Panc1 (cell line): ENCODE measurements around the gene WNK2. TPM values are rescaled to one million over a fixed set of nuclear protein-coding genes. Genes with fewer than 3 reads are reported as not detected.
"Not testable (repeated sequence)": the region's sequence is repeated elsewhere in the genome, so short reads cannot be mapped to it uniquely, and the experiment has no call there.

Experiments used
- ATAC-seq: fragments of 200-7000 bp; cut with Tn5 transposase; 2 replicates; pipeline ENCODE4 v1.9.1; 2020; ENCODE audit warnings: mild to moderate bottlenecking, moderate library complexity
- BruUV-seq: library from RNA; stranded (reverse); fragments of 400-500 nt; replicated peaks from 2 replicates; lab custom pipeline; 2021; lab: Mats Ljungman, UMichigan
- CTCF ChIA-PET: fragments of 300-600 bp; sonication (Branson Sonifier 250); formaldehyde crosslinking; loops from one replicate; lab custom pipeline; 2022; ENCODE audit warnings: antibody characterized with exemption; lab: Charles Lee
- POLR2A ChIA-PET: fragments of 300-600 bp; sonication (Branson Sonifier 250); formaldehyde crosslinking; loops from one replicate; lab custom pipeline; 2022; ENCODE audit warnings: antibody characterized with exemption; lab: Charles Lee
- DNase-seq: peaks from one replicate; pipeline ENCODE4 v3.0.0-alpha.2; 2010; ENCODE audit warnings: low read depth, low spot score
- H3K27ac ChIP-seq: 2 replicates; pipeline ENCODE4 v1.5.1; 2011; ENCODE audit warnings: mild to moderate bottlenecking, low read length, inconsistent platforms
- H3K27me3 ChIP-seq: fragments of 200-500 bp; sonication (Bioruptor generic); 2 replicates; pipeline ENCODE4 v1.6.0; 2014; ENCODE audit warnings: low read length, inconsistent platforms; ENCODE audit not compliant: control insufficient read depth, insufficient read depth
- H3K36me3 ChIP-seq: fragments of 200-500 bp; sonication (Bioruptor generic); 2 replicates; pipeline ENCODE4 v1.5.1; 2014; ENCODE audit warnings: inconsistent platforms, mild to moderate bottlenecking, low read length, moderate library complexity; ENCODE audit not compliant: control insufficient read depth, insufficient read depth
- H3K4me1 ChIP-seq: 2 replicates; pipeline ENCODE4 v1.5.1; 2011; ENCODE audit warnings: inconsistent platforms, mild to moderate bottlenecking, low read length, moderate library complexity; ENCODE audit not compliant: control insufficient read depth, insufficient read depth
- H3K4me3 ChIP-seq, 2 experiments: 2 replicates each; pipeline ENCODE4 v1.5.1; 2011 to 2012; ENCODE audit warnings: low read depth in 2 of 2, low read length in 2 of 2, mild to moderate bottlenecking in 2 of 2, inconsistent platforms in 1 of 2, moderate library complexity in 1 of 2
- H3K9me3 ChIP-seq: fragments of 200-500 bp; sonication (Bioruptor generic); 2 replicates; pipeline ENCODE4 v1.5.1; 2014; ENCODE audit warnings: low read depth, mild to moderate bottlenecking, inconsistent platforms, low read length, moderate library complexity; ENCODE audit not compliant: control insufficient read depth, insufficient read depth
- CTCF ChIP-seq: fragments of 450-650 bp; IDR thresholded peaks from 2 replicates; pipeline ENCODE4 v1.5.1; 2017; ENCODE audit warnings: mild to moderate bottlenecking
- POLR2AphosphoS5 ChIP-seq: IDR thresholded peaks from 2 replicates; pipeline ENCODE4 v1.6.1; 2012; ENCODE audit warnings: mild to moderate bottlenecking, low read depth, low read length, moderate library complexity
- REST ChIP-seq, 2 experiments: IDR thresholded peaks; 2 replicates each; pipeline ENCODE4 v1.6.1; 2011 to 2012; ENCODE audit warnings: low read depth in 2 of 2, control low read depth in 1 of 2, low read length in 1 of 2, mild to moderate bottlenecking in 1 of 2, moderate library complexity in 1 of 2; ENCODE audit not compliant: insufficient read depth in 1 of 2
- SIN3A ChIP-seq: IDR thresholded peaks from 2 replicates; pipeline ENCODE4 v1.6.1; 2012; ENCODE audit warnings: low read depth, mild to moderate bottlenecking, low read length, moderate library complexity, borderline replicate concordance; ENCODE audit not compliant: insufficient read depth
- TCF7L2 ChIP-seq: IDR thresholded peaks from 2 replicates; pipeline ENCODE4 v1.6.1; 2011; ENCODE audit warnings: mild to moderate bottlenecking, low read depth, low read length, inconsistent platforms
- in situ Hi-C: cut with HindIII; loops from 2 replicates; pipeline ENCODE4 v1.10.0; 2016; ENCODE audit warnings: low sequenced_read_pairs, low pct_unique_long_range_greater_than_20kb
- intact Hi-C: fragments of 100-400 bp; cut with micrococcal nuclease; formaldehyde crosslinking; loops from one replicate; pipeline ENCODE4 v1.10.0; 2022; ENCODE audit not compliant: unreplicated experiment
- total RNA-seq: library from RNA; stranded (reverse); gene quantifications from one replicate; pipeline ENCODE4 v1.2.1, GENCODE V29; 2021; ENCODE audit not compliant: unreplicated experiment

WNK2 gene
- total RNA-seq, 1 experiment from 2014 or later = 13.7 TPM

- Histone ChIP-seq H3K9me3 (no peaks in the 10 kb centered on the region), H3K36me3 (no peaks in the 10 kb centered on the region), H3K27me3 (no peaks in the 10 kb centered on the region), H3K27ac (no peak overlapping the region), H3K4me1 (no peaks in the 10 kb centered on the region), H3K4me3 (no peak overlapping the region)
- DNase-seq = no peak
- POLR2A ChIA-PET = no interaction called here
- CTCF ChIA-PET = no interaction called here
- intact Hi-C loops (no loop called here), in situ Hi-C loops (no loop called here)
- TF ChIP-seq POLR2AphosphoS5 (no peak), REST (IDR thresholded peaks at IDR 0.05; ENCODE audit: insufficient read depth in 1 of 2, low read depth in 2 of 2, low read length in 1 of 2) (no peak), TCF7L2 (no peak), CTCF (no peak), SIN3A (no peak)
- no peak for ATAC-seq
- no TSS peak for BruUV-seq
These were observed 42.0 kb upstream of the WNK2 start for GRCh38 chr9:93141771-93142483.

GRCh38 chr9:93143830-93144530, 40.0 kb upstream of the WNK2 start:
- in situ Hi-C loops (no loop called here), intact Hi-C loops (no loop called here)
- TF ChIP-seq POLR2AphosphoS5 = no peak
- TF ChIP-seq REST (IDR thresholded peaks at IDR 0.05; ENCODE audit: insufficient read depth in 1 of 2, low read depth in 2 of 2, low read length in 1 of 2) = no peak
- TF ChIP-seq SIN3A = no peak
- no peak for TF ChIP-seq TCF7L2
- TF ChIP-seq CTCF = no peak
- H3K4me3 ChIP-seq = no peak overlapping the region
- peak; percentile 48; the same call in 1 of the 2 replicates for ATAC-seq
- no peaks in the 10 kb centered on the region for H3K27me3 ChIP-seq
- BruUV-seq = no TSS peak
- H3K4me1 ChIP-seq = no peaks in the 10 kb centered on the region
- CTCF ChIA-PET = interaction anchor here (0.7 kb wide), 1 partner anchor 35 kb away, joined by 4 read pairs; no protein-coding TSS in a partner anchor
- POLR2A ChIA-PET = no interaction called here
- H3K27ac ChIP-seq = no peak overlapping the region
- no peaks in the 10 kb centered on the region for H3K9me3 ChIP-seq
- no peak for DNase-seq
- H3K36me3 ChIP-seq = no peaks in the 10 kb centered on the region

- H3K9me3 ChIP-seq, ATAC-seq, H3K27me3 ChIP-seq, intact Hi-C loops, POLR2A ChIA-PET, H3K36me3 ChIP-seq, BruUV-seq, DNase-seq, H3K4me1 ChIP-seq, in situ Hi-C loops, H3K27ac ChIP-seq, CTCF ChIA-PET, H3K4me3 ChIP-seq: not testable (repeated sequence)
These were observed 37.2 kb upstream of the WNK2 start for GRCh38 chr9:93146696-93147095.
